ENCODE data around the gene CTU2. TPM values are rescaled to one million over a fixed set of nuclear protein-coding genes. Genes with fewer than 3 reads are reported as not detected.

CTU2 gene
- total and polyA plus RNA-seq, 9 donors: 0.45 to 36.5 (median 19.5) TPM

DNA sequence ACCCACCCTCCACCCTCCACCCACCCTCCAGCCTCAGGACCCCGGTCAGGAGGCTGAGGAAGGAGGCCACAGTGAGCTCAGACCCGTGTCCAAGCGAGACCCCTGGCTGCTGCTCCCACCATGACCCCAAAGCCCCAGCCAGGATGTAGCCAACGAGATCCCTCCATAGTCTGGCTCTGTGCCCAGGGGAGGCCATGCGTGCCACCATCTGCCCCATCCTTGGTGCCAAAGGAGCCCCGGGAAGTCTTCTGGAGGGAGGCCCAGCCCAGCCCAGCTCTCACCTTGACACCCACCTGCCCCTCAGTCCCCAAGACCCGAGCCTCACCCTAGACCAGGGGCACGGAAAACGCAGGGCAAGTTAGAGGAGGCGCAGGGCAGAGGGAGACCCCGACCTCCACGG lies 44.6 kb downstream of the CTU2 start:
- Histone ChIP-seq H3K4me1 (ENCODE audit: insufficient read depth) (peaks cover 2% of the 10 kb centered on the region), H3K27me3 (no peaks in the 10 kb centered on the region), H3K27ac (no peak overlapping the region), H3K4me3 (no peak overlapping the region), H3K9me3 (no peaks in the 10 kb centered on the region), H3K36me3 (no peaks in the 10 kb centered on the region)
- DNase-seq: no peak
- 77 to 82% (median 79%) methylated on average over 10 to 12 of the region's 12 CpGs for WGBS, 3 donors
- TF ChIP-seq EP300 (IDR thresholded peaks at IDR 0.05): no peak
- no peak for TF ChIP-seq POLR2A (IDR thresholded peaks at IDR 0.05)
- TF ChIP-seq CTCF (IDR thresholded peaks at IDR 0.05): no peak
- intact Hi-C loops (cut with DNase I): no loop called here

GRCh38 chr16:88752386-88753002 lies 46.2 kb downstream of the CTU2 start:
- 87 to 91% (median 88%) methylated on average over 16 of the region's 16 CpGs for WGBS, 3 donors
- H3K4me1 ChIP-seq (ENCODE audit: insufficient read depth): no peaks in the 10 kb centered on the region
- no peak for TF ChIP-seq POLR2A (IDR thresholded peaks at IDR 0.05)

GRCh38 chr16:88753191-88753590 lies 46.9 kb downstream of the CTU2 start:
- TF ChIP-seq EP300 (IDR thresholded peaks at IDR 0.05) (no peak), POLR2A (IDR thresholded peaks at IDR 0.05) (no peak), CTCF (IDR thresholded peaks at IDR 0.05) (no peak)
- H3K4me1 ChIP-seq (ENCODE audit: insufficient read depth): no peaks in the 10 kb centered on the region
- no peak overlapping the region for H3K4me3 ChIP-seq
- 80 to 89% (median 80%) methylated on average over 5 to 13 of the region's 13 CpGs for WGBS, 3 donors
- H3K36me3 ChIP-seq: no peaks in the 10 kb centered on the region
- DNase-seq: no peak
- H3K9me3 ChIP-seq: no peaks in the 10 kb centered on the region
- intact Hi-C loops (cut with DNase I): no loop called here
- no peak overlapping the region for H3K27ac ChIP-seq
- H3K27me3 ChIP-seq: no peaks in the 10 kb centered on the region

More at GRCh38 chr16:88752386-88753002, 46.2 kb downstream of the CTU2 start:
- Histone ChIP-seq H3K27me3 (no peaks in the 10 kb centered on the region), H3K9me3 (no peaks in the 10 kb centered on the region), H3K36me3 (no peaks in the 10 kb centered on the region), H3K4me3 (no peak overlapping the region), H3K27ac (no peak overlapping the region)
- intact Hi-C loops (cut with DNase I): no loop called here
- no peak for DNase-seq

DNA sequence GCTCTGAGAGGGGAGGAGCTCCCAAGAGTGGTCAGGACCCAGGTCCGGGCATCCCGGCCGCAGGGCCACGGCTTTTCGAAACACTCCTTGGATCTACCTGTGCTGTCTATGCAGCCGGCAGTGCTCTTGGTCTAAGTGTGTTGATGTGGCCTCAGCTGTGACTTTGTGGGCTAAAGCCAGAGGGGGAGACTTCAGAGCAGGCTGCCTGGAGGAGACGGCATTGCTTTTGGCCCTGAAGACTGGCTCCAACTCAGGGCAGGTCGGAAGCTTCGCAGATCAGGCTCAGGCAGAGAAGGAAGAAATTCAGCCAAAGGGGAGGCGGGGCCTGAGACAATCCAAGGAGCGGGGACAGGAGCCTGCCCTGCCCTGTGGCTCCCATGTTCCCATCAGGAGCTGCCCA lies 47.3 kb downstream of the CTU2 start:
- WGBS, 3 donors: 90 to 95% (median 94%) methylated on average over 11 of the region's 11 CpGs
- no peaks in the 10 kb centered on the region for H3K9me3 ChIP-seq
- H3K27ac ChIP-seq: no peak overlapping the region
- intact Hi-C loops (cut with DNase I): no loop called here
- H3K4me1 ChIP-seq (ENCODE audit: insufficient read depth): no peaks in the 10 kb centered on the region
- no peak for DNase-seq
- H3K36me3 ChIP-seq: no peaks in the 10 kb centered on the region
- no peak overlapping the region for H3K4me3 ChIP-seq
- no peaks in the 10 kb centered on the region for H3K27me3 ChIP-seq
- no peak for TF ChIP-seq CTCF (IDR thresholded peaks at IDR 0.05)
- TF ChIP-seq EP300 (IDR thresholded peaks at IDR 0.05): no peak
- no peak for TF ChIP-seq POLR2A (IDR thresholded peaks at IDR 0.05)

GRCh38 chr16:88754109-88754911 lies 48.0 kb downstream of the CTU2 start:
- Histone ChIP-seq H3K4me1 (ENCODE audit: insufficient read depth) (peaks cover 1% of the 10 kb centered on the region), H3K36me3 (no peaks in the 10 kb centered on the region), H3K9me3 (no peaks in the 10 kb centered on the region), H3K27ac (no peak overlapping the region), H3K27me3 (no peaks in the 10 kb centered on the region), H3K4me3 (no peak overlapping the region)
- no peak for TF ChIP-seq POLR2A (IDR thresholded peaks at IDR 0.05)
- WGBS, 3 donors: 85 to 88% (median 86%) methylated on average over 22 to 28 of the region's 28 CpGs
- intact Hi-C loops (cut with DNase I): no loop called here
- no peak for DNase-seq
